Glutamatergic neuron (in vitro differentiated cells): ENCODE data around the gene COL24A1. TPM values are rescaled to one million over a fixed set of nuclear protein-coding genes. Genes with fewer than 3 reads are reported as not detected.
"Not testable (repeated sequence)": the region's sequence is repeated elsewhere in the genome, so short reads cannot be mapped to it uniquely, and the experiment has no call there.

ENCODE experiments used
- DNase-seq: peaks from one replicate; pipeline ENCODE4 v3.0.0; 2022
- H3K27ac Mint-ChIP-seq: one replicate; pipeline ENCODE4 v1.8.0; 2020; ENCODE audit warnings: mild to moderate bottlenecking, mixed read lengths, inconsistent platforms; ENCODE audit not compliant: unreplicated experiment
- H3K27me3 Mint-ChIP-seq: one replicate; pipeline ENCODE4 v1.8.0; 2020; ENCODE audit warnings: mild to moderate bottlenecking, moderate library complexity, mixed read lengths, inconsistent platforms; ENCODE audit not compliant: unreplicated experiment
- H3K36me3 Mint-ChIP-seq: one replicate; pipeline ENCODE4 v1.8.0; 2020; ENCODE audit warnings: mild to moderate bottlenecking, mixed read lengths, inconsistent platforms; ENCODE audit not compliant: unreplicated experiment
- H3K4me1 Mint-ChIP-seq: one replicate; pipeline ENCODE4 v1.8.0; 2020; ENCODE audit warnings: mild to moderate bottlenecking, low read depth, mixed read lengths, inconsistent platforms; ENCODE audit not compliant: unreplicated experiment
- H3K4me3 Mint-ChIP-seq: one replicate; pipeline ENCODE4 v1.8.0; 2020; ENCODE audit warnings: mild to moderate bottlenecking, mixed read lengths, inconsistent platforms; ENCODE audit not compliant: unreplicated experiment
- H3K9me3 Mint-ChIP-seq: one replicate; pipeline ENCODE4 v1.8.0; 2020; ENCODE audit warnings: mild to moderate bottlenecking, moderate library complexity, mixed read lengths, inconsistent platforms; ENCODE audit not compliant: unreplicated experiment
- total RNA-seq: library from RNA; stranded (reverse); fragmentation: NEBNext Ultra II Directional; extraction: Animal tissue kit (Norgen Biotek cat#: 25700); gene quantifications from one replicate; pipeline ENCODE4 v1.2.1, GENCODE V29; 2021; ENCODE audit not compliant: unreplicated experiment
- TF ChIP-seq, protein P1 (sequence below): fragments of 200-600 bp; sonication (generic); IDR thresholded peaks from one replicate; pipeline ENCODE4 v1.5.0; 2021; ENCODE audit not compliant: partially characterized antibody, unreplicated experiment

COL24A1 gene
- total RNA-seq, 1 donor from 2014 or later = 0.15 TPM

DNA sequence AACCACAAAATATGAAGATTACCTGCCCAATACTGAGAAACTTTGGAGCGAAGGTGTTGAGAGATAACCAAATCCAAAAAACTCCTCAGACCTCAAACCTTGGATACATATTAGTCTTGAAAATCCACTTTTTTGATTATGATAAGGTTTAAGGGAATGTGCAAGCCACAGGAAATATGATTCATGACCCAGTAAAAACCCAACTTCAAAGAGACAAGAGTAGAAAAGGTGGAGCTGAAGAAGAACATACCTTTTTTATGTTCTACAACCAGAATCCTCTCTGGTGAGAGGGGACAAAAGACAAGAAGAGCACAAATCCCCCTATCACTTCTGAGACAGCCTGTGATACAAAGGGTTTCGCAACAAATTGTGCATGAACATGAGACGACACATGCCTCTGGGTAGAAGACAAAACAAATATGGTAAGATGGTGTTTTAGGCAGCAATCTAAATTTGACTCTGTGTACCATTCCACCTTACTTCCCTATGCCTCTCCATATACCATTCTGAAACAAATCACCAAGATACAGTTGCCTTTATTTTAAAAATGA lies 37.3 kb downstream of the COL24A1 start:
- no peak overlapping the region for H3K4me3 Mint-ChIP-seq
- no peaks in the 10 kb centered on the region for H3K4me1 Mint-ChIP-seq
- no peaks in the 10 kb centered on the region for H3K27me3 Mint-ChIP-seq
- no peaks in the 10 kb centered on the region for H3K9me3 Mint-ChIP-seq
- no peak overlapping the region for H3K27ac Mint-ChIP-seq
- H3K36me3 Mint-ChIP-seq = no peaks in the 10 kb centered on the region
- no peak for DNase-seq
- TF ChIP-seq, protein P1, sequence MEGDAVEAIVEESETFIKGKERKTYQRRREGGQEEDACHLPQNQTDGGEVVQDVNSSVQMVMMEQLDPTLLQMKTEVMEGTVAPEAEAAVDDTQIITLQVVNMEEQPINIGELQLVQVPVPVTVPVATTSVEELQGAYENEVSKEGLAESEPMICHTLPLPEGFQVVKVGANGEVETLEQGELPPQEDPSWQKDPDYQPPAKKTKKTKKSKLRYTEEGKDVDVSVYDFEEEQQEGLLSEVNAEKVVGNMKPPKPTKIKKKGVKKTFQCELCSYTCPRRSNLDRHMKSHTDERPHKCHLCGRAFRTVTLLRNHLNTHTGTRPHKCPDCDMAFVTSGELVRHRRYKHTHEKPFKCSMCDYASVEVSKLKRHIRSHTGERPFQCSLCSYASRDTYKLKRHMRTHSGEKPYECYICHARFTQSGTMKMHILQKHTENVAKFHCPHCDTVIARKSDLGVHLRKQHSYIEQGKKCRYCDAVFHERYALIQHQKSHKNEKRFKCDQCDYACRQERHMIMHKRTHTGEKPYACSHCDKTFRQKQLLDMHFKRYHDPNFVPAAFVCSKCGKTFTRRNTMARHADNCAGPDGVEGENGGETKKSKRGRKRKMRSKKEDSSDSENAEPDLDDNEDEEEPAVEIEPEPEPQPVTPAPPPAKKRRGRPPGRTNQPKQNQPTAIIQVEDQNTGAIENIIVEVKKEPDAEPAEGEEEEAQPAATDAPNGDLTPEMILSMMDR = no peak

DNA sequence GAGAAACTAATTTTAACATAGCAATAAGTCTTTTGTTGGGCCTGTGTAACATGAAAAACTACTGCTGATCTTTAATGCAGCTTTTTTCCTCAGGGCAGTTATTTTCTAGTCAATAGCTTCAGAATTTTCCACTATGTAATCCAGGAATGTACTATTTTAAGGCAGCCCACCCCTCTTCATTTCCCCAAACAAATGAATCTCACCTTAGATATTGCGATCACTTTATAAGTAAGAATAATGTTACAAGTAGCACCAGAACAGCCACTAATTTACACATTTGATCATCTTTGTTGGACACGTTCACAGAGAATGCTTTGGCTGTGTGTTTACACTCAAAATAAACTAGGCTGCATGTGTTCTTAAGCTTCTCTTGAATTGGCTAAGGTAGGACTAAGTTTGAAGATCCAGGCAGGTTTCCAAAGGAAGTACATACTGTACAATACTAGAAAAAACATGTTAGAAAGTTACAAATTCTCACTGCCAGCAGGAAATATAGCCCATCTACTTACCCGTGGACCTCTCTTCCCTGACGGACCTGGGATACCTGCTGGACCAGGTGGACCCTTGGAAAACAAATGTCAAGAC lies 41.7 kb downstream of the COL24A1 start:
- Mint-ChIP-seq H3K36me3 (no peaks in the 10 kb centered on the region), H3K4me3 (no peak overlapping the region), H3K27ac (no peak overlapping the region), H3K9me3 (no peaks in the 10 kb centered on the region), H3K27me3 (no peaks in the 10 kb centered on the region), H3K4me1 (no peaks in the 10 kb centered on the region)
- DNase-seq = no peak
- TF ChIP-seq, protein P1 = no peak

DNA sequence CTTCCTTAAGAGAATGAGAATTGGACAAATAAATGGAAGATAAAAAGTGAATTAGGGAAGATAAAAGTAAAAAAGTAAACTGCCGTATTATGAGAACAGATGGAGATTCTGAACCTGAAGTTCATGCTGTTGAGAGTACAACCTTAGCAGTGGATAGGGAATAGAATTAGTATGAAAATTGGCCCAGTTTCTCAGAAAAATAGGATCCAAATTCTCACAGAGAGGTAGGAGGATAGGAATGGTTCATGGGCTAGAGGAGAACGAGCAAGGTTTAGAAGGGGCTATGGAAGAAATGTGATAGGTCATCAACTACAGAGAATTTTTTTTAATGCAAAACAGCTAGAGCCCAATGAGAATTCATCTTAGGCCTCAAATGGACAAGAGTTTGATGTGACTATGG lies 42.3 kb downstream of the COL24A1 start:
- no peak for DNase-seq
- Mint-ChIP-seq H3K36me3 (no peaks in the 10 kb centered on the region), H3K4me1 (no peaks in the 10 kb centered on the region), H3K9me3 (no peaks in the 10 kb centered on the region), H3K27ac (no peak overlapping the region), H3K27me3 (no peaks in the 10 kb centered on the region), H3K4me3 (no peak overlapping the region)
- TF ChIP-seq, protein P1 = no peak

DNA sequence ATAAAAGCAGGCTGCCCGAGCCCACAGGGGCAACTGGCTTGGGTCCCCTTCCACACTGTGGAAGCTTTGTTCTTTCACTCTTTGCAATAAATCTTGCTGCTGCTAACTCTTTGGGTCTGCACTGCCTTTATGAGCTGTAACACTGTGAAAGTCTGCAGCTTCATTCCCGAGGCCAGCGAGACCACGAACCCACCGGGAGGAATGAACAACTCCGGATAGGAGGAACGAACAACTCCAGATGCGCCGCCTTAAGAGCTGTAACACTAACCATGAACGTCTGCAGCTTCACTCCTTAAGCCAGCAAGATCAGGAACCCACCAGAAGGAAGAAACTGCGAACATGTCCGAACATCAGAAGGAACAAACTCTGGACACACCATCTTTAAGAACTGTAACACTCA lies 45.0 kb downstream of the COL24A1 start:
- not testable (repeated sequence) for DNase-seq, H3K4me1 Mint-ChIP-seq, H3K27ac Mint-ChIP-seq, H3K36me3 Mint-ChIP-seq, H3K9me3 Mint-ChIP-seq, H3K4me3 Mint-ChIP-seq, H3K27me3 Mint-ChIP-seq

DNA sequence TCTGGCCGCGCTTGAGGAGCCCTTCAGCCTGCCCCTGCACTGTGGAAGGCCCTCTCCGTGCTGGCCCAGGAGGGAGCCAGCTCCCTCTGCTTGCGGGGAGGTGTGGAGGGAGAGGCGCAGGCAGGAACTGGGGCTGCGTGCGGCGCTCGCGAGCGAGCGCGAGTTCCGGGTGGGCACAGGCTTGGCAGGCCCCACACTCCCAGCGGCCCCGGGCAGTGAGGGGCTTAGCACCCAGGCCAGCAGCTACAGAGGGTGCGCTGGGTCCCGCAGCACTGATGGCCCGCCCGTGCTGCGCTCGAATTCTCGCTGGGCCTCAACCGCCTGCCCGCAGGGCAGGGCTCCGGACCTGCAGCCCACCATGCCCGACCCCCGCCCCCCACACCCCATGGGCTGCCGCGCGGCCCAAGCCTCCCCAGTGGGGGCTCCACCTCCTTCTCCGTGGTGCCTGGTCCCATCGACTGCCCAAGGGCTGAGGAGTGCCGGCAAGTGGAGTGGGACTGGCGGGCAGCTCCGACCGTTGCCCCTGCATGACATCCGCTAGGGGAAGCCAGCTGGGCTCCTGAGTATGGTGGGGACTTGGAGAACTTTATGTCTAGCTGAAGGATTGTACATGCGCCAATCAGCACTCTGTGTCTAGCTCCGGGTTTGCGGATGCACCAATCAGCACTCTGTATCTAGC lies 46.0 kb downstream of the COL24A1 start:
- Mint-ChIP-seq H3K27ac (no peak overlapping the region), H3K27me3 (peaks cover 2% of the 10 kb centered on the region), H3K9me3 (no peaks in the 10 kb centered on the region)

More for the DNA sequence above, 46.0 kb downstream of the COL24A1 start:
- no peaks in the 10 kb centered on the region for H3K4me1 Mint-ChIP-seq
- TF ChIP-seq, protein P1 = no peak
- H3K4me3 Mint-ChIP-seq = no peak overlapping the region
- no peaks in the 10 kb centered on the region for H3K36me3 Mint-ChIP-seq
- DNase-seq = no peak
